Loucy (cell line): ENCODE results near the gene RIMBP2.

ENCODE experiments used
- CTCF ChIP-seq: fragments of 200-600 bp; sonication (generic); conservative IDR thresholded peaks from 2 replicates; pipeline ENCODE4 v1.5.1; 2014; ENCODE audit warnings: mild to moderate bottlenecking, antibody characterized with exemption, low read length
- EZH2phosphoT487 ChIP-seq: fragments of 200-600 bp; IDR thresholded peaks from 2 replicates; pipeline ENCODE4 v1.6.1; 2018; ENCODE audit warnings: antibody characterized with exemption, mild to moderate bottlenecking, moderate library complexity, borderline replicate concordance

DNA sequence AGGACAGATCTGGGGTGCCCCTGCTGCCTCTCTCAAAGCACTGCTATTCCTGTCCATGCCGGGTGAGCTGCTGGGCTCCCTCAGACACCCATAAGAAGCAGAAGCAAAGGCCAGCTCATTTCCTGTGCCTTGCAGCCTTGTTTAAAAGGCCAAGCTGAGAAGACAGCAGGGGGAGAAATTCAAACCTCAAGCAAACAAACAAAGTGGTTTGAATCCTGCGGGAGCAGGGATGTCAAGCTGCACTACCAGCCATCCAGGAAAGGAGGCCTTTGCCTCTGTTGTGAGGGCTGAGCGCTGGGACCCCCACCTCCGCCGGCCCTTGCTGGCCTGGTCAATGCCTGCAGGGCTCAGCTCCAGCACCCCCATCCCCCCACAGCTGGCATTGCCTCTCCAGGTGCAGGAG is 201.9 kb downstream of the RIMBP2 start:
- TF ChIP-seq CTCF (no peak), EZH2phosphoT487 (no peak)
